Sciatic nerve (tissue), 2 donors: ENCODE results near the gene RPS16. TPM values are rescaled to one million over a fixed set of nuclear protein-coding genes. Genes with fewer than 3 reads are reported as not detected.
"Not testable (repeated sequence)": the region's sequence is repeated elsewhere in the genome, so short reads cannot be mapped to it uniquely, and the experiment has no call there.

Source experiments
- ATAC-seq: fragments of 200-7000 bp; cut with Tn5 transposase; one replicate; pipeline ENCODE4 v1.9.1; 2020; ENCODE audit warnings: mild to moderate bottlenecking, moderate library complexity
- DNase-seq: peaks from one replicate; pipeline ENCODE4 v3.0.0-alpha.2; 2020; ENCODE audit warnings: low spot score
- intact Hi-C: fragments of 100-400 bp; cut with DNase I; formaldehyde crosslinking; loops from one replicate; pipeline ENCODE4 v1.14.2; 2022
- total RNA-seq: library from RNA; stranded (reverse); fragmentation: NEBNext Ultra II Directional; extraction: Animal tissue kit (Norgen Biotek cat#: 25700); gene quantifications from one replicate; pipeline ENCODE4 v1.2.1, GENCODE V29; 2021
- donor health status: DM: no; HTN: no; CAD: no.
- donor health status: DM: no; HTN: no; CAD: no.

Gene RPS16
- 1,367 TPM for total RNA-seq

DNA sequence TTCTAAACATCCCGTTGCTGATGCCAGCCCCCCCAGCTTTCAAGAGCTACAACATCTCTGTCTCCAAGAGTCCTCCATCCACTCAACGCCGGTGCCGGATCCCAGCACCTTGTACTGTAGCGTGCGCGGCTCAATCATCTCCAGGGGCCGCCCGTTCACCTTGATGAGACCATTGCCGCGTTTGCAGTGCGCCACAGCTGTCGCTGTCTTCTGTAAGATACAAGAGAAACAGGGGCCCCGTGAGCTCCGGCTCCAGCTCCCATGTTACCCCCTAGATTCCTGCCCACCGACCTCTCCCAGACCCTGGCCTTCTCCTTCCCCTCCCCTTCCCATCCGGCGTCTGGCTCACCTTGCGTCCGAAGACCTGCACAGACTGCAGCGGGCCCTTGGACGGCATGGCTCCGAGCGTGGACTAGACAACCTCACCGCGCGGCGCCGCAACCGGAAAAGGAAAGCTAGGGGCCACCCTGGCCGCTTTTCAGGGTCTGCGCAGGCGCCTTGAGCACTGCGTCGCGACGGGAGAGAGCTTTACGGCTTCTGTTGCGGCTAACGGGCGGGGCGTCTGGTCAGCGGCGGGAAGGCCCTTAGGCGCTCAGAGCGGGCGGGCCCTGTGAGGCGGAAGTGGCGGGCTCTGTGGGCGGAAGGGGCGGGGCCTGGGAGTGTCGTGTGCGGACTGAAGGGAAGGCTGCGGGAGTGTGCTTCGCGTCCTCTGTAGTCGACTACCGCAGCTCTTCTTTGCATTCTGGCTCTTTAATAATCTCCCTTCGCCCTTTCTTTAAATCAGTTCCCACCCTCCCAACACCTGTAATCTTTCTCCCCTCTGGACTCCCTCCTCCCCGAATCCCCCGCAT lies at the start of gene RPS16:
Gene RPS16 (minus strand): TSS at position 451 of the 851 bp plus-strand sequence. CDS start 54 bp downstream, at position 397.
- DNase-seq (peak; percentile 99), ATAC-seq (peak; percentile 99)
- intact Hi-C loops = no loop called here

DNA sequence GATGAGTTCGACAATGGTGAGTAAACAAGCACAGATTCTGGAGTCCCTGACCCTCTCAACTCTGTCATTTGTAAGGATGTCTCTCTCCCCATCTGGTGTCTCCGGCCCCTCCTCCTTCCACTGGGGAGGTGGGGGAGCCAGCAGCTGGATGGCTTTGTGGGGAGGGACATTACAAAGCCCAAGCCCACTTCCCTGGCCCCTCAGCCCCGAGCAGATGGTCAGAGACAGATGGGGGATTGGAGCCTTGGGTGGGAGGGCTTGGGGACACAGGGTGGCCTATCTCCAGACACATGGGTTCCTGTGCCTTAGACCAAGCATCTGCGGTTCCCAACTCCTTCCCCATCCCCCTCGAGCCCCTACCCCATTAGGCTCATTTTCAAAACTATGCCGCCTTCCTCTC lies 47.4 kb upstream of the RPS16 start:
- intact Hi-C loops = no loop called here
- DNase-seq (no peak), ATAC-seq (no peak)

- no peak for ATAC-seq
- no peak for DNase-seq
- intact Hi-C loops = no loop called here
These were observed 45.9 kb upstream of the RPS16 start for GRCh38 chr19:39481676-39482075.

GRCh38 chr19:39481229-39481545 lies 45.4 kb upstream of the RPS16 start:
- ATAC-seq (no peak), DNase-seq (no peak)
- intact Hi-C loops = no loop called here

DNA sequence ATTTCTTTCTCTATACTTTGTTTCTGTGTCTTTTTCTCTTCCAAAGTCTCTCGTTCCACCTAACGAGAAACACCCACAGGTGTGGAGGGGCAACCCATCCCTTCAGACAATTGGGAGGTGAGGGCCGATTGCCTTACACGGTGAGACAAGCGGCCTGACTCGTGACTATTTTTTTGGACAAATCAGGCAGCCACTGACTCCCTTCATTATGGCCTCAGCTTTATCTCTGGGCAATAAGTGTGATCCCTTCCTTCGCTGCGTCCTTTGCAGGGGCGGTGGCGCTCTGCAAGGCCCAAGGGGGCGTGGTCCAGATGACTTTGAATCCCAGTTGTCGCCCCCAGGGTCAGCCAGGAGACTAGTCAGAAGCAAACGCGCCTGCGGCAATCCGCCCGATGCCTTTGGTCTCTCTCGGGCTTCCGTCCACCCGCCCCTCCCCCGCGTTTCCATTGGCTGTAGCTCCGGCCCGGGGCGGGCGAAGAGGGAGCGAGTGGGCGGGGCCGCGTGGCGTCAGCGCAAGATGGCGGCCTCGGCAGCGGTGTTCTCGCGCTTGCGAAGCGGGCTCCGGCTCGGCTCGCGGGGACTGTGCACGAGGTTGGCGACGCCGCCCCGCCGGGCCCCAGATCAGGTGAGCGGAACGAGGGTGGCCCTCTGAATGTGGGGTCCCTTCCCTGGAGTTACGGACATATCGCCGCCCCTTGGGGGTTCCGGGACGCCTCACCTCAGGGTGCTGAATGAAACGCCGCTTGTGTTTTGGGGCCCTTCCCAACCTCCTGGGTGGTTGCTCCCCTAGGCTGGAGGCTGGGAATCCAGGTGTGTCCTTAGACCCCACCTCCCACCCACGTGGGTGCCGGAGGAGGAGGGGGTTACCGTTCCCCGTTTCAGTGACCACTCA lies 44.8 kb upstream of the RPS16 start, which contains the start of gene TIMM50:
Gene TIMM50 (plus strand): TSS at position 502 of the 892 bp plus-strand sequence. CDS start 16 bp downstream, at position 518.
- peak; percentile 99 for DNase-seq
- intact Hi-C loops = no loop called here
- peak; percentile 99 for ATAC-seq

DNA sequence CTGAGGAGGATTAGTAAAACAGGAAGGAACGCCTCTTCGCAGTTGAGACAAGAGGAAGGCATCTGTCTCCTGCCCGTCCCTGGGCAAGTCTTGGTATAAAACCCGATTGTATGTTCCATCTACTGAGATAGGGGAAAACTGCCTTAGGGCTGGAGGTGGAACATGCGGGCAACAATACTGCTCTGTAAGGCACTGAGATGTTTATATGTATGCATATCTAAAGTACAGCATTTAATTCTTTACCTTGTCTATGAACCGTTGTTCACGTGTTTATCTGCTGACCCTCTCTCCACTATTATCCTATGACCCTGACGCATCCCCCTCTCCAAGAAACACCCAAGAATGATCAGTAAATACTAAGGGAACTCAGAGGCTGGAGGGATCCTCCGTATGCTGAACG lies 44.2 kb upstream of the RPS16 start:
- DNase-seq (no peak), ATAC-seq (no peak)
- intact Hi-C loops = loop anchor here (10.0 kb wide), 1 partner anchor 55 kb away; the partner anchor contains the start of gene EID2B

GRCh38 chr19:39479319-39479801 lies 43.6 kb upstream of the RPS16 start:
- not testable (repeated sequence) for DNase-seq, ATAC-seq
- intact Hi-C loops = loop anchor here (10.0 kb wide), 1 partner anchor 55 kb away; the partner anchor contains the start of gene EID2B

DNA sequence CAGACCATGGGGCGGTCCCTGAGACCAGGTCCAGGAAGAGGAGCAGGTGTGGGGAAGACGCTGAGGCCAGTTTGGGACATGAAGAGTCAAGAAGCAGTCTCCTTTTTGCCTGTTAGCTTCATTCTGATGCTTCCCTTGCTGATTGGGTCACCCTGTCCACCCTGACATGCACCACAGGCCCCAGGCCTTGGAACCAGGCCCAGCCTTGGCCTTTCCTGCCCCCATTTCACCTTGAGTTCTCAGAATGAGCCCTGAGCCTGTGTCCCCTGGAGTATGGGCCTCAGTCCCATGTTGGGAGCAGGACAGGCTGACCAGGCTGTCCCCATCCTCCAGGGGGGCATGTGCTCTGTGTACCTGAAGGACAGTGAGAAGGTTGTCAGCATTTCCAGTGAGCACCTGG lies 40.0 kb upstream of the RPS16 start:
- no peak for DNase-seq
- no peak for ATAC-seq
- intact Hi-C loops = loop anchor here (10.0 kb wide), 1 partner anchor 59 kb away; the partner anchor contains the start of gene EID2B

DNA sequence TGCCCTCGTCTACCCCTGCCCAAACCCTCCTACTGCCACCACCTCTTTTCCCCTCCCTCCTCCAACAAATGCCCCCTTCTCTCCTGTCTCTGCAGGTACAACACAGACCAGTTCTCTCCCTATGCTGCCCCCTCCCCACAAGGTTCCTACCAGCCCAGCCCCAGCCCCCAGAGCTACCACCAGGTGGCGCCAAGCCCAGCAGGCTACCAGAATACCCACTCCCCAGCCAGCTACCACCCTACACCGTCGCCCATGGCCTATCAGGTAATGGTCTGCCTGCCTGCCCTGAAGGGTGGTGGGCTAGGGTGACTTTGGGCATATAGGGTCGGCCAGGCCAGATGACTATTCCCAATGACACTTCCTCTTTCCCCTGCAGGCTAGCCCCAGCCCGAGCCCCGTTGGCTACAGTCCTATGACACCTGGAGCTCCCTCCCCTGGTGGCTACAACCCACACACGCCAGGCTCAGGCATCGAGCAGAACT lies 38.4 kb upstream of the RPS16 start:
- ATAC-seq (peak; percentile 68), DNase-seq (peak; percentile 74)
- intact Hi-C loops = loop anchor here (10.0 kb wide), 1 partner anchor 61 kb away; the partner anchor contains the start of gene EID2B

DNA sequence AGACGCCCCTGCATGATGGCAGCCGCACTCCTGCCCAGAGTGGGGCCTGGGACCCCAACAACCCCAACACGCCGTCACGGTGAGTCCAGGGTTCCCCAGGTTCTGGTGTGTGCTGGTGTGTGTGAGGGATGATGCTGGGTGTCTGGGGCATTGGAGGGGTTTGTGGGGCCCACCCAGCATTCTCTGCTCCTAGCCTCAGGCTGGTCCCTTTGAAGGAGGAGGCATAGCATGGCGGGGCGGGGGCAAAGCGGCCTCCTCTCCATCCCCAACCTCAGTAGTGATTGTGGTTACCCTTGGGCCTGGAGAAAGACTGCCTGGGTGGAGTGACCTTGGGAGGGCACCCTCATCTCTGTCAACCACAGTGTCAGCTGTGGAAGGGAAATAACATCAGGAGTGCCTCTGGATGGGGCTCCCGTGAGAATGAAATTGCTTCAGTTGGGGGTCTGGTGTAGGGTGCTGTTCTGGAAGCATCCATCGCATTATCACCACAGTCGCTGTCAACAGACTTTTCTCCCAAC lies 37.8 kb upstream of the RPS16 start:
- DNase-seq = no peak
- ATAC-seq = peak; percentile 12
- intact Hi-C loops = loop anchor here (10.0 kb wide), 1 partner anchor 61 kb away; the partner anchor contains the start of gene EID2B

- intact Hi-C loops = loop anchor here (10.0 kb wide), 1 partner anchor 62 kb away; the partner anchor contains the start of gene EID2B
- no peak for DNase-seq
- peak; percentile 4 for ATAC-seq
These were observed 37.1 kb upstream of the RPS16 start for GRCh38 chr19:39472746-39473442.

- DNase-seq (no peak), ATAC-seq (no peak)
- intact Hi-C loops = loop anchor here (10.0 kb wide), 1 partner anchor 63 kb away; the partner anchor contains the start of gene EID2B
These were observed 36.2 kb upstream of the RPS16 start for GRCh38 chr19:39471756-39472536.

DNA sequence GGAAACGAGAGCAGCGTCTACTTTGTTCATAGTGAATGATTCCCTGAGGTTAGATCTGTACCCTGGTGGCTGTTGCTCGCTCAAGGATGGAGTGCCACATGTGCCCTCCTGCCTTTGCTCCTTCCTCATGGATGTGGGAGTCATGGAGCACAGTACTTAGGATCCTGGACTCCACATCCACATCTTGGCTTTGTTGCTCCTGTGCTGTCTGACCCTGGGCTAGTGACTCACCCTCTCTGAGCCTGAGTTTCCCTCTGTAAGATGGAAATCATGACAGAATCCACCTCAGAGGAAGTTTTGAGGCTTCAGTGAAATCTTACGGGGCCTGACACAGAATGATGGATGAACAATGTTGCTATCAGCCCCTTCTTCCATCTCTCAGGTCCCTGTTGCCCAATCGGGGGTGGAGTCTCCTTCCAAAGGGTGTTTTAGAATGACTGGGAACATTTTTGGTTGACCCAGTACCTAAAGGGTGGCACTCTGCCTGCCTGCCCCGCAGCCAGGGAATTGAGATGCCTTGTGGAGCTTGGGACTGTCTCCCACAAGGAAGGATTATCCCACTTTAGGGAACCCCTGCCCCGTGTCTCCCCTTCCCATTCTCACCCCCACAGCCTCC lies 35.1 kb upstream of the RPS16 start:
- intact Hi-C loops = loop anchor here (10.0 kb wide), 1 partner anchor 64 kb away; the partner anchor contains the start of gene EID2B
- DNase-seq (no peak), ATAC-seq (no peak)

GRCh38 chr19:39469567-39469966 lies 33.8 kb upstream of the RPS16 start:
- DNase-seq = no peak
- ATAC-seq = no peak
- intact Hi-C loops = no loop called here

GRCh38 chr19:39469036-39469435 lies 33.3 kb upstream of the RPS16 start:
- ATAC-seq (no peak), DNase-seq (no peak)
- intact Hi-C loops = no loop called here

GRCh38 chr19:39467941-39468340 lies 32.2 kb upstream of the RPS16 start:
- intact Hi-C loops = no loop called here
- DNase-seq (no peak), ATAC-seq (no peak)
